ENCODE measurements around the gene PAM. TPM values are rescaled to one million over a fixed set of nuclear protein-coding genes. Genes with fewer than 3 reads are reported as not detected.

Gene PAM
- total and polyA plus RNA-seq, 8 donors: 27.4 to 322 (median 93.9) TPM

GRCh38 chr5:102974177-102974576 lies 219.1 kb downstream of the PAM start:
- Histone ChIP-seq H3K36me3 (peaks cover 0 to 8% (median 3%) of the 10 kb centered on the region in 4 donors), H3K4me3 (no peak overlapping the region), H3K4me1 (no peaks in the 10 kb centered on the region), H3K27ac (no peak overlapping the region), H3K27me3 (no peaks in the 10 kb centered on the region), H3K9me3 (no peaks in the 10 kb centered on the region)
- TF ChIP-seq CTCF (IDR thresholded peaks at IDR 0.05): no peak
- TF ChIP-seq EP300 (IDR thresholded peaks at IDR 0.05): no peak
- TF ChIP-seq POLR2AphosphoS5 (IDR thresholded peaks at IDR 0.05): no peak
- TF ChIP-seq POLR2A (IDR thresholded peaks at IDR 0.05): no peak
- no peak for DNase-seq
- intact Hi-C loops (cut with DNase I; ENCODE audit: low total_unique reads): no loop called here
- 85 to 90% (median 85%) methylated on average over 3 of the region's 3 CpGs for WGBS, 5 donors

GRCh38 chr5:102975045-102975444 lies 219.9 kb downstream of the PAM start:
- WGBS, 5 donors: 83 to 93% (median 89%) methylated on average over 4 of the region's 4 CpGs
- Histone ChIP-seq H3K9me3 (no peaks in the 10 kb centered on the region), H3K36me3 (peaks cover 0 to 8% (median 3%) of the 10 kb centered on the region in 4 donors), H3K27me3 (no peaks in the 10 kb centered on the region), H3K27ac (no peak overlapping the region), H3K4me3 (no peak overlapping the region), H3K4me1 (no peaks in the 10 kb centered on the region)
- no peak for DNase-seq
- TF ChIP-seq POLR2A (IDR thresholded peaks at IDR 0.05): no peak
- no peak for TF ChIP-seq EP300 (IDR thresholded peaks at IDR 0.05)
- TF ChIP-seq POLR2AphosphoS5 (IDR thresholded peaks at IDR 0.05): no peak
- no peak for TF ChIP-seq CTCF (IDR thresholded peaks at IDR 0.05)
- intact Hi-C loops (cut with DNase I; ENCODE audit: low total_unique reads): no loop called here

GRCh38 chr5:102975457-102976182 lies 220.5 kb downstream of the PAM start:
- Histone ChIP-seq H3K27me3 (no peaks in the 10 kb centered on the region), H3K36me3 (peaks cover 0 to 8% (median 3%) of the 10 kb centered on the region in 4 donors), H3K9me3 (no peaks in the 10 kb centered on the region), H3K27ac (no peak overlapping the region), H3K4me1 (no peaks in the 10 kb centered on the region), H3K4me3 (no peak overlapping the region)
- intact Hi-C loops (cut with DNase I; ENCODE audit: low total_unique reads): no loop called here
- 80 to 88% (median 86%) methylated on average over 3 of the region's 3 CpGs for WGBS, 5 donors
- no peak for TF ChIP-seq POLR2AphosphoS5 (IDR thresholded peaks at IDR 0.05)
- TF ChIP-seq EP300 (IDR thresholded peaks at IDR 0.05): no peak
- TF ChIP-seq CTCF (IDR thresholded peaks at IDR 0.05): no peak
- no peak for TF ChIP-seq POLR2A (IDR thresholded peaks at IDR 0.05)
- no peak for DNase-seq

GRCh38 chr5:102981957-102982635 lies 227.0 kb downstream of the PAM start:
- H3K4me3 ChIP-seq: no peak overlapping the region
- no peak for DNase-seq
- intact Hi-C loops (cut with DNase I; ENCODE audit: low total_unique reads): no loop called here
- TF ChIP-seq POLR2AphosphoS5 (IDR thresholded peaks at IDR 0.05) (no peak), EP300 (IDR thresholded peaks at IDR 0.05) (no peak), CTCF (IDR thresholded peaks at IDR 0.05) (no peak), POLR2A (IDR thresholded peaks at IDR 0.05) (no peak)
- no peak overlapping the region for H3K27ac ChIP-seq
- WGBS, 5 donors: 87 to 99% (median 94%) methylated on average over 2 to 3 of the region's 3 CpGs
- no peaks in the 10 kb centered on the region for H3K27me3 ChIP-seq
- no peaks in the 10 kb centered on the region for H3K4me1 ChIP-seq
- H3K9me3 ChIP-seq: no peaks in the 10 kb centered on the region
- H3K36me3 ChIP-seq: peaks cover 0 to 8% (median 6%) of the 10 kb centered on the region in 4 donors
